Measurements from ENCODE around the gene PSME2. TPM values are rescaled to one million over a fixed set of nuclear protein-coding genes. Genes with fewer than 3 reads are reported as not detected.
A peak's percentile ranks its signal among the peaks of the same experiment; 100 is the strongest.
"Not testable (repeated sequence)": the region's sequence is repeated elsewhere in the genome, so short reads cannot be mapped to it uniquely, and the experiment has no call there.

Gene PSME2
- total and polyA plus RNA-seq, 5 donors, result 62.7 to 102 (median 70.1) TPM

GRCh38 chr14:24108336-24108874, 38.0 kb downstream of the PSME2 start:
- H3K4me3 ChIP-seq (ENCODE audit: low read length), result no peak overlapping the region

GRCh38 chr14:24106672-24107271, 39.6 kb downstream of the PSME2 start:
- DNase-seq, result no peak
- 86% methylated on average over 4 of the region's 4 CpGs for WGBS

More at GRCh38 chr14:24108336-24108874, 38.0 kb downstream of the PSME2 start:
- Histone ChIP-seq H3K27ac (ENCODE audit: low read length) (no peak overlapping the region), H3K27me3 (ENCODE audit: control insufficient read depth, insufficient read depth) (no peaks in the 10 kb centered on the region), H3K4me1 (ENCODE audit: control insufficient read depth, insufficient read depth, low read length) (no peaks in the 10 kb centered on the region), H3K9me3 (ENCODE audit: control insufficient read depth, low read length) (no peaks in the 10 kb centered on the region)
- DNase-seq, result no peak
- WGBS, result 45% methylated on average over 5 of the region's 5 CpGs
- intact Hi-C loops (cut with DNase I), result loop anchor here in 3 of 4 donors (5.0 to 10.0 kb wide), 2 partner anchors 51 to 54 kb away; partner anchors contain the start of gene CARMIL3 (in 2 of the 3)
- ATAC-seq, result peak in 1 of 2 donors; percentile 4

GRCh38 chr14:24105609-24106239, 40.7 kb downstream of the PSME2 start:
- not testable (repeated sequence) for H3K4me3 ChIP-seq (ENCODE audit: low read length); H3K27me3 ChIP-seq (ENCODE audit: control insufficient read depth, insufficient read depth); H3K9me3 ChIP-seq (ENCODE audit: control insufficient read depth, low read length); H3K4me1 ChIP-seq (ENCODE audit: control insufficient read depth, insufficient read depth, low read length); ATAC-seq; DNase-seq; H3K27ac ChIP-seq (ENCODE audit: low read length)
- intact Hi-C loops (cut with DNase I), result loop anchor here in 3 of 4 donors (5.0 to 10.0 kb wide), 2 partner anchors 48 to 51 kb away; partner anchors contain the start of gene CARMIL3 (in 2 of the 3)
- 94% methylated on average over 8 of the region's 8 CpGs for WGBS

More at GRCh38 chr14:24106672-24107271, 39.6 kb downstream of the PSME2 start:
- H3K4me3 ChIP-seq (ENCODE audit: low read length), result no peak overlapping the region
- no peaks in the 10 kb centered on the region for H3K4me1 ChIP-seq (ENCODE audit: control insufficient read depth, insufficient read depth, low read length)
- H3K27ac ChIP-seq (ENCODE audit: low read length), result no peak overlapping the region
- ATAC-seq, result no peak
- no peaks in the 10 kb centered on the region for H3K9me3 ChIP-seq (ENCODE audit: control insufficient read depth, low read length)
- intact Hi-C loops (cut with DNase I), result loop anchor here in 3 of 4 donors (5.0 to 10.0 kb wide), 2 partner anchors 49 to 52 kb away; partner anchors contain the start of gene CARMIL3 (in 2 of the 3)
- H3K27me3 ChIP-seq (ENCODE audit: control insufficient read depth, insufficient read depth), result no peaks in the 10 kb centered on the region

GRCh38 chr14:24103451-24103850, 43.0 kb downstream of the PSME2 start:
- no peak for DNase-seq
- Histone ChIP-seq H3K27me3 (ENCODE audit: control insufficient read depth, insufficient read depth) (no peaks in the 10 kb centered on the region), H3K9me3 (ENCODE audit: control insufficient read depth, low read length) (no peaks in the 10 kb centered on the region), H3K4me1 (ENCODE audit: control insufficient read depth, insufficient read depth, low read length) (no peaks in the 10 kb centered on the region), H3K4me3 (ENCODE audit: low read length) (no peak overlapping the region), H3K27ac (ENCODE audit: low read length) (no peak overlapping the region)
- 91% methylated on average over 13 of the region's 13 CpGs for WGBS
- intact Hi-C loops (cut with DNase I), result loop anchor here in 2 of 4 donors (10.0 kb wide), 1 partner anchor 49 kb away; the partner anchor contains the start of gene CARMIL3 (in 2 of the 2)
- no peak for ATAC-seq

- no peak for DNase-seq
- no peak for ATAC-seq
- intact Hi-C loops (cut with DNase I), result loop anchor here in 2 of 4 donors (10.0 kb wide), 1 partner anchor 48 kb away; the partner anchor contains the start of gene CARMIL3 (in 2 of the 2)
- Histone ChIP-seq H3K4me3 (ENCODE audit: low read length) (no peak overlapping the region), H3K9me3 (ENCODE audit: control insufficient read depth, low read length) (no peaks in the 10 kb centered on the region), H3K4me1 (ENCODE audit: control insufficient read depth, insufficient read depth, low read length) (no peaks in the 10 kb centered on the region), H3K27me3 (ENCODE audit: control insufficient read depth, insufficient read depth) (no peaks in the 10 kb centered on the region), H3K27ac (ENCODE audit: low read length) (no peak overlapping the region)
- 92% methylated on average over 7 of the region's 7 CpGs for WGBS
Observed at GRCh38 chr14:24102357-24103048, 43.9 kb downstream of the PSME2 start.

GRCh38 chr14:24100982-24101494, 45.4 kb downstream of the PSME2 start:
- intact Hi-C loops (cut with DNase I), result loop anchor here in 2 of 4 donors (10.0 kb wide), 1 partner anchor 46 kb away; the partner anchor contains the start of gene CARMIL3 (in 2 of the 2)
- no peak overlapping the region for H3K4me3 ChIP-seq (ENCODE audit: low read length)

GRCh38 chr14:24100197-24100981, 46.0 kb downstream of the PSME2 start:
- ATAC-seq (no peak), DNase-seq (no peak)
- no peaks in the 10 kb centered on the region for H3K4me1 ChIP-seq (ENCODE audit: control insufficient read depth, insufficient read depth, low read length)
- intact Hi-C loops (cut with DNase I), result loop anchor here in 2 of 4 donors (10.0 kb wide), 1 partner anchor 46 kb away; the partner anchor contains the start of gene CARMIL3 (in 2 of the 2)
- no peaks in the 10 kb centered on the region for H3K27me3 ChIP-seq (ENCODE audit: control insufficient read depth, insufficient read depth)
- no peak overlapping the region for H3K27ac ChIP-seq (ENCODE audit: low read length)
- WGBS, result 78% methylated on average over 4 of the region's 4 CpGs
- H3K4me3 ChIP-seq (ENCODE audit: low read length), result no peak overlapping the region
- H3K9me3 ChIP-seq (ENCODE audit: control insufficient read depth, low read length), result no peaks in the 10 kb centered on the region

More at GRCh38 chr14:24100982-24101494, 45.4 kb downstream of the PSME2 start:
- H3K27ac ChIP-seq (ENCODE audit: low read length), result no peak overlapping the region
- H3K27me3 ChIP-seq (ENCODE audit: control insufficient read depth, insufficient read depth), result no peaks in the 10 kb centered on the region
- no peak for DNase-seq
- 94% methylated on average over 3 of the region's 3 CpGs for WGBS
- H3K4me1 ChIP-seq (ENCODE audit: control insufficient read depth, insufficient read depth, low read length), result no peaks in the 10 kb centered on the region
- no peaks in the 10 kb centered on the region for H3K9me3 ChIP-seq (ENCODE audit: control insufficient read depth, low read length)
- ATAC-seq, result no peak

GRCh38 chr14:24098927-24099813, 47.2 kb downstream of the PSME2 start:
- WGBS, result 82% methylated on average over 17 of the region's 17 CpGs
- intact Hi-C loops (cut with DNase I), result loop anchor here in 2 of 4 donors (10.0 kb wide), 1 partner anchor 114 kb away; the partner anchor contains the start of gene DHRS4L2 (in 2 of the 2)

GRCh38 chr14:24098229-24098926, 48.0 kb downstream of the PSME2 start:
- ATAC-seq, result no peak
- Histone ChIP-seq H3K27ac (ENCODE audit: low read length) (no peak overlapping the region), H3K9me3 (ENCODE audit: control insufficient read depth, low read length) (no peaks in the 10 kb centered on the region)

More at GRCh38 chr14:24098927-24099813, 47.2 kb downstream of the PSME2 start:
- H3K4me1 ChIP-seq (ENCODE audit: control insufficient read depth, insufficient read depth, low read length), result peaks cover 4% of the 10 kb centered on the region
- ATAC-seq (no peak), DNase-seq (no peak)
- no peaks in the 10 kb centered on the region for H3K27me3 ChIP-seq (ENCODE audit: control insufficient read depth, insufficient read depth)
- no peak overlapping the region for H3K27ac ChIP-seq (ENCODE audit: low read length)
- H3K9me3 ChIP-seq (ENCODE audit: control insufficient read depth, low read length), result no peaks in the 10 kb centered on the region
- H3K4me3 ChIP-seq (ENCODE audit: low read length), result no peak overlapping the region

More at GRCh38 chr14:24098229-24098926, 48.0 kb downstream of the PSME2 start:
- Histone ChIP-seq H3K27me3 (ENCODE audit: control insufficient read depth, insufficient read depth) (no peaks in the 10 kb centered on the region), H3K4me1 (ENCODE audit: control insufficient read depth, insufficient read depth, low read length) (peaks cover 6% of the 10 kb centered on the region), H3K4me3 (ENCODE audit: low read length) (no peak overlapping the region)
- intact Hi-C loops (cut with DNase I), result loop anchor here in 2 of 4 donors (10.0 kb wide), 1 partner anchor 114 kb away; the partner anchor contains the start of gene DHRS4L2 (in 2 of the 2)
- DNase-seq, result no peak
- WGBS, result 94% methylated on average over 16 of the region's 16 CpGs

Data from right cardiac atrium (tissue), 5 donors.